Activated CD8-positive, alpha-beta memory T cell treated with anti-CD3 and anti-CD28 coated beads for 1 hour (primary cell): Measurements from ENCODE around the gene FBXL5.

ENCODE experiments used
- DNase-seq, 2 donors: peaks; one replicate each; pipeline ENCODE4 v3.0.0-alpha.2; 2020; ENCODE audit warnings: low read depth in 1 of 2; ENCODE audit errors: extremely low read depth in 1 of 2

FBXL5 gene

DNA sequence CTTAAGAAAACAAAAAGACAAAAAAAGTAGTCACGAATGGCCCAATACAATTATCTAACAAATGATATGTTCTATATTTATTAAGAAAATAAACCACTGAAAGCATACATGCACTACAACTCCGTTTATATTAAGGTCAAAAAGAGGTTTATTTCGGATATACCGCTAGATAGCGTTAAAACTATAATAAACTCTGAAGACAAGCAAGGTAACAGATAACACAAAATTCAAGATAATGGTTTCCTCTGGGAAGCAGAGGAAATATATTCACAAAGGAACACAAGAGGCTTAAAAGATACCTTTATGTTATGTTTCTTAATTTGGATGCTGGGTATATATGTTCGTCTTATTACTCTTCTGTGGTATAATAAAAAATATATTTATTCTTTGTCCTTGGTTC, 21.7 kb upstream of the FBXL5 start:
- DNase-seq: no peak

DNA sequence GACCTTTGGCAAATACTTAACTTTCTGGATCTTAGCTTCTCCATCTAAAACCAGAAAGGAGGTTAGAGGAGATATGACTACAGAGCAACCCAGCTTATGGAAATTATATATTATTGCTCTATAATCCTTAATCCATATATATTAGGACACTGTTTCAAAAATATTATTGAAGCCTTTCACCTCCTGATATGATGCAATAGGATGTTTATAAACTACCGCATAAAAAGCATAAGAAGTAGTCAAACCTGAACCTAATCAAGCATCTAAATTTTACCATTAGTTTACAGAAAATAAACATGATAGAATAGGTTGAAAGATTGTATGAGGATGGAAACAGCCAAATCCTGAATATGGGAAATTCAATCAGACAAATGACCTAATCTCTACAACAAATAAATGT, 20.9 kb upstream of the FBXL5 start:
- DNase-seq: no peak

- no peak for DNase-seq
Measured at GRCh38 chr4:15675356-15675755, 20.2 kb upstream of the FBXL5 start.

DNA sequence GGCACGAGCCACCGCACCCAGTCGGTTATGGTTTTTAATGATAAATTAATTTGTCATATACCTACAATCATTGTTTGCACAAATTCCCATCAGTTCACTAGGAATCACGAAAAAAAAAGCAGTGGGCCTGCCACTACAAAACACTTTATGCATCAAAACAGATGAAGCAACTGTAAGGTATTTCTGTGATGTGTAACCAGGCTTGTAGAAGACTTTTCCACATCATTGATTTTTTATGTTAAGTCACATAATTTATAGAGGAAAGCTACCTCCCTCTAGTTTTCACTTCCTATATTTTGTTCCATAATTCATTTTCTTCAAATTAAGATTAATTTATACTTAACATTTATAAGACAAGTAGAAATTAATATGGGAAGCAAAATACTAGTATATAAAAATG, 19.8 kb upstream of the FBXL5 start:
- DNase-seq: no peak

GRCh38 chr4:15674046-15674445, 18.9 kb upstream of the FBXL5 start:
- no peak for DNase-seq

GRCh38 chr4:15673337-15673736, 18.2 kb upstream of the FBXL5 start:
- no peak for DNase-seq

DNA sequence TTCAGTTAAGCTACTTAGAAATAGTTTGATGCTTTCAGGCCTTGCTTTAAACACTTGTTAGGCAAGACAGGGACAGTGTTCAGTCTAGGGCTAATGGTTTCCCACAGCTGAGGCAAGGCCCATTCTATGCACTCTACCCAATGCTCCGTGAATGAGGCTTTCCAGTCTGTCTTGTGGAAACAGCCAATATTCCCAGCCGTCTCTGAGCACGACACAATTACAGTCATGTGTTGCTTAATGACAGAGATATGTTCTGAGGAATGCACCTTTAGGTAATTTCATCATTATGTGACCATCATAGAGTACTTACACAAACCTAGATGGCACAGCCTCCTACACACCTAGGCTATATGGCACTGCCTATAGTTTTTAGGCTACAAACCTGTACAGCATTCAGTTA, 16.9 kb upstream of the FBXL5 start:
- DNase-seq: no peak

- DNase-seq: no peak
Measured at GRCh38 chr4:15670576-15670975, 15.4 kb upstream of the FBXL5 start.

- no peak for DNase-seq
Measured at GRCh38 chr4:15668566-15669435, 13.6 kb upstream of the FBXL5 start.

- DNase-seq: no peak
Measured at GRCh38 chr4:15667006-15667405, 11.8 kb upstream of the FBXL5 start.

GRCh38 chr4:15665753-15666365, 10.7 kb upstream of the FBXL5 start:
- no peak for DNase-seq

GRCh38 chr4:15659768-15660570, 4.8 kb upstream of the FBXL5 start:
- DNase-seq: no peak

DNA sequence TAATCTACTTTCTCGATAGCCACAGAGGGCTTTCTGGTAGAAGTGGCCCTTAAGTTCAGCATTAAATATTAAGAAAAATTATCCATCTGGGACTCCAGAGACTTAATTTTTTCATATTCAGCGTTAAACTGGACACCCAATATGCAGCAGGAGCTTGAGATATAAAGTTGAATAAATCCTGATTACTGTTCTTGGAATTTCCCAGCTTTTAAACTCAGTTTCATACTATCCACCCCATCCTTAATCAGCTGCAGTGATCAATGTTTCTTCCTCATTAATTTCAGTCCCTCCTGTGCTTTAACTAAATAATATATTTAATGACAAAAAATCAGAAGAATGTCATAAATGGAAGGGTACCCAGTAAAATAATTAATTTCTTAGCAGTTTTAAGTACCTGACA, 3.6 kb upstream of the FBXL5 start:
- DNase-seq: no peak

GRCh38 chr4:15658136-15658770, 3.1 kb upstream of the FBXL5 start:
- DNase-seq: no peak

DNA sequence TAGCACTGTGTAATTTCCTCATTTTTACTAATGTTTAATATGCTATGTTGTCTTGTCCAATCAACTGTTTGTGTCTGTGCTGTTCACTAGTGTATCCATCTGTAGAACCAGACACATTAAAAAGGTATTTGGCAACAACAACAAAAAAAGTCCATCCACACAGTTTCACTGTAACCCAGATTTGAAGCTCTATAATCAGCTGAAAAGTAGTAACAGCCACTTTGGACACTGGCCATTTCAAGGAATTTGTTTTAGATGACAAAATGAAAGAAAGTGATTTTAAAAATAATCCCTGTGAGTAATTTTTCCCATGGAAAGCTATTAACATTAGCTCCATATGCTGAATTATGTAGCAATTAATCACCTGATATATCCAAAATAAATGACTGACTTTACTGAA, 2.2 kb upstream of the FBXL5 start:
- no peak for DNase-seq

GRCh38 chr4:15656038-15656470, 897 bp upstream of the FBXL5 start:
- DNase-seq: no peak

DNA sequence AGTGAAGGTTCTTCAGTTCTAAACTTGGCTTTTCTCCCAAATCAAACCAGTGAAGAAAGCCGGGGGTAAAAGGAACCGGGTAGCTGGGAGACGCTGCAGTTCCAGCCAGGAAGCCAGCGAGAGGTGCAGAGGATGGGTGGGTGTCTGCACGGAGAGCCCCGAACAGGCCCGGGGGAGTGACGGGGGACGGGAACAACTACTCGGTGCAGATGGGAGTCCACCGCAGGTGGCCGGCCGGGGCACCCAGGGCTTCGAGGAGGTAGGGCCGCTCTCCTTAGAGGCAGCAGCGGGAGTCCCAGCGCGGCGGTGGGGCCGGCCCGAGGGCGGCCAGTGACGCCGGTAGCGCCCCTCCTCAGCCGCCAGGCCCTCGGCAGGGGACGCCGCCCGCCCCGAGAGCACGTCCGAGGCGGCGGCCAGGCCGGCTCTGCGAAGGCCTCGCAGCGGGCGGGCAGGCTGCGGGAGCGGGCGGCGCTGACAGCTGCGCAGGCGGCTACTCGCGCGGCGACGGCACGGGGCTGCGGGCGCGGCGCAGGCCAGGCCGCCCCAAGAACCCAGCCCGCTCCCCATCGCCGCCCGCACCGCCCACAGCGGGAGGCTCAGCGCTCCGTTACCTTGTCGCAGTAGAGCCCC, 449 bp downstream of the FBXL5 start:
- DNase-seq: peak in 1 of 2 donors; percentile 24

DNA sequence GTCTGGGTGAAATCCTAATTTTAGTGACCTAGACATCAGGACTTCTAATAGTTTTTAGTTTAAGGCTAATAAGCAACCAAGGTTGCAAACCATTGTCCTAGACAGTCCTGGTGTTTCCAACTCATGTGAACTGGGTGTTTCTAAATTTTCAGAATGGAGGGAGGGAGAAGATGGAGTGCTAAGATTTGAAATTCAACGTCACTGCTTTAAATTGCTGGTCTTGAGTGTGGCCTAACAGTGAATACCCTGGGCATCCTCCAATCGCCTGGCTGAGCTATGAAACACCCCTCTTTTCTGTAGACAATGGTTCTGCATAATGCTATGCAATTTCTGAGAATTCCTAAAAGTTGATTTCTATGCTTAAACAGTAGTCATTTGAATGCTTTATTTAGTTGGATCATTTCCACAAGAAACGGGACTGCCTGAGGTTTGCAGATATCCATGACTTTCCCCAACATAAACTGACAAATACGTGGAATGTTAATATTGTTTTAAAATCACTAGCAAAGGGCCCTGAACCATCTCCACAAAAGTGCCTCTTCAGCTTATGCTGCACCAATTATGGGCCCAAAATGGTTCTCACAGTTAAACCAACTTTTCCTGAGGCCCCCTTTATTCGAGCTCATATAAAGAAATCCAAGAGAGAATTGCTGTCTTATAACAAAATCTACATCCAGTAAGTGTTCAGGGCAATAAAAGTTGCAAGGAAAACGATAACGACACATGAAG, 1.1 kb downstream of the FBXL5 start:
- no peak for DNase-seq

DNA sequence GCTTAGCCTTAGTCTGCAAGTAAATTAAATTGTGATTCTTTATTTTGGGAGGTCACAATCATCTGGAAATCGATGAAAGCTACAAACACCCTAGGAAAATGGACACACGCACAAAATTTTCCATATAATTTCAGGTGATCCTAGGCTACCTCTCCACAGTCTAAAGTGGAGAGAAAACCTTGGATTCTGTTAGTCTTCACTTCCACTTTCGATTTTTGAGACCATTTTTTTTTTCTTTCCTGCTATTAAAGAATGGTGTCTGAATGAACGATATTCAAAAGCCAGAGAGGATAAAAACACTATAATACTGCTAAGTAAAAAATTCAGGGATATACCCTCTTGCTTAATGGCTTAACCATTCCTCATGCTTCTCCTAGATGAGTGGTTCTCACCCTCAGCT, 1.7 kb downstream of the FBXL5 start:
- DNase-seq: no peak

DNA sequence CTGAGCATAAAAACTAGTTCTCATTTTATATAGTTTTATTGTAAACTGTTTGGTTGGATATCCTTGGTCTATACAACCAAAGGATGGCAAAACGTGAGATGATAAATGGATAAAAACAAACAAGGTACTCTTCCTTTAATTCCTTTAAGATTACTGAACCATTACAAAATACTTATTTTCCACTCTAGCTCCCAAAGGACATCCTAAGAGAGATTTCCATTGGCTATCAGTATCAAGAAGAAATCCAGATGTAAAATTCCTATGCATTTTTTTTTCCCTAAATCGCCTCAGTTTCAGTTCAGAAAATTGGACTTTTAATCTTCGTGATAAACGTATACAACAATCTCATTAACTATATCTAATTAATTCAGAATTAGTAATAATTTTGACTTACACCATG, 2.3 kb downstream of the FBXL5 start:
- no peak for DNase-seq
